SK-N-SH (cell line): ENCODE measurements around the gene THBS2.

Source experiments
- CTCF ChIP-seq: fragments of 200-600 bp; sonication (generic); IDR thresholded peaks from 2 replicates; pipeline ENCODE4 v1.6.1; 2017; ENCODE audit warnings: antibody characterized with exemption, mild to moderate bottlenecking, moderate library complexity
- EP300 ChIP-seq, 2 experiments: IDR thresholded peaks; 2 replicates each; pipeline versions ENCODE4 v1.4.0 to v1.6.1; 2012; ENCODE audit warnings: borderline replicate concordance in 1 of 2, low read depth in 1 of 2, low read length in 1 of 2
- POLR2AphosphoS5 ChIP-seq: IDR thresholded peaks from 2 replicates; pipeline ENCODE4 v1.6.1; 2012; ENCODE audit warnings: low read depth, low read length
- USF2 ChIP-seq: fragments of 150-350 bp; IDR thresholded peaks from 2 replicates; pipeline ENCODE4 v1.6.1; 2017; ENCODE audit warnings: antibody characterized with exemption, low read length, low read depth, borderline replicate concordance

GRCh38 chr6:169291148-169291547 is 37.5 kb upstream of the THBS2 start:
- no peak for TF ChIP-seq EP300 (IDR thresholded peaks at IDR 0.05; ENCODE audit: borderline replicate concordance in 1 of 2, low read depth in 1 of 2, low read length in 1 of 2)
- no peak for TF ChIP-seq USF2
- no peak for TF ChIP-seq POLR2AphosphoS5
- no peak for TF ChIP-seq CTCF
